Left forelimb (tissue), 1 donor: Measurements from ENCODE around the gene ELF1.
A peak's percentile ranks its signal among the peaks of the same experiment; 100 is the strongest.

ENCODE experiments used
- DNase-seq: peaks from one replicate; pipeline ENCODE4 v3.0.0-alpha.2; 2018; ENCODE audit warnings: low spot score

Gene ELF1

GRCh38 chr13:41019011-41019487 is at the start of gene ELF1:
TSS of gene ELF1 (minus strand) at chr13:41019316. CDS start at chr13:40982054, 37,262 bp downstream.
- no peak for DNase-seq

GRCh38 chr13:41065078-41065477 is 46.0 kb upstream of the ELF1 start:
- DNase-seq, result no peak

GRCh38 chr13:41064493-41064892 is 45.4 kb upstream of the ELF1 start:
- DNase-seq, result no peak

- no peak for DNase-seq
Measured at GRCh38 chr13:41061914-41062837, 43.1 kb upstream of the ELF1 start.

GRCh38 chr13:41061075-41061913 is 42.2 kb upstream of the ELF1 start, which contains the start of gene WBP4:
TSS of gene WBP4 (plus strand) at chr13:41061509. CDS start at chr13:41061674, 165 bp downstream.
- DNase-seq, result peak; percentile 96

GRCh38 chr13:41060724-41061074 is 41.6 kb upstream of the ELF1 start:
- DNase-seq, result peak; percentile 93

GRCh38 chr13:41060082-41060723 is 41.1 kb upstream of the ELF1 start:
- DNase-seq, result peak; percentile 93

GRCh38 chr13:41059456-41060081 is 40.5 kb upstream of the ELF1 start:
- DNase-seq, result no peak

GRCh38 chr13:41058295-41059070 is 39.4 kb upstream of the ELF1 start:
- no peak for DNase-seq

- no peak for DNase-seq
Measured at GRCh38 chr13:41056826-41057711, 38.0 kb upstream of the ELF1 start.

- no peak for DNase-seq
Measured at GRCh38 chr13:41056194-41056593, 37.1 kb upstream of the ELF1 start.

GRCh38 chr13:41054919-41055619 is 36.0 kb upstream of the ELF1 start:
- DNase-seq, result no peak

GRCh38 chr13:41054212-41054877 is 35.2 kb upstream of the ELF1 start:
- no peak for DNase-seq

GRCh38 chr13:41053384-41053826 is 34.3 kb upstream of the ELF1 start:
- DNase-seq, result no peak

- no peak for DNase-seq
Measured at GRCh38 chr13:41052441-41052840, 33.3 kb upstream of the ELF1 start.

- DNase-seq, result no peak
Measured at GRCh38 chr13:41049480-41050440, 30.6 kb upstream of the ELF1 start.

GRCh38 chr13:41048640-41049039 is 29.5 kb upstream of the ELF1 start:
- DNase-seq, result no peak
